ENCODE results near the gene SERPINE2.
A peak's percentile ranks its signal among the peaks of the same experiment; 100 is the strongest.

Gene SERPINE2

GRCh38 chr2:224046752-224047151 lies 7.7 kb upstream of the SERPINE2 start:
- DNase-seq (ENCODE audit: low read depth), result no peak

- DNase-seq (ENCODE audit: low read depth), result no peak
These were observed 3.2 kb upstream of the SERPINE2 start for GRCh38 chr2:224042191-224042696.

GRCh38 chr2:224041554-224041953 lies 2.5 kb upstream of the SERPINE2 start:
- DNase-seq (ENCODE audit: low read depth), result no peak

GRCh38 chr2:224040753-224041152 lies 1.7 kb upstream of the SERPINE2 start:
- no peak for DNase-seq (ENCODE audit: low read depth)

- no peak for DNase-seq (ENCODE audit: low read depth)
These were observed 819 bp upstream of the SERPINE2 start for GRCh38 chr2:224039770-224040440.

GRCh38 chr2:224038830-224039079 lies 331 bp downstream of the SERPINE2 start:
- DNase-seq (ENCODE audit: low read depth), result no peak

- peak; percentile 7 for DNase-seq (ENCODE audit: low read depth)
These were observed 847 bp downstream of the SERPINE2 start for GRCh38 chr2:224038049-224038829.

- DNase-seq (ENCODE audit: low read depth), result no peak
These were observed 2.2 kb downstream of the SERPINE2 start for GRCh38 chr2:224036731-224037361.

- no peak for DNase-seq (ENCODE audit: low read depth)
These were observed 5.1 kb downstream of the SERPINE2 start for GRCh38 chr2:224034017-224034416.

- no peak for DNase-seq (ENCODE audit: low read depth)
These were observed 5.5 kb downstream of the SERPINE2 start for GRCh38 chr2:224033601-224034000.

- DNase-seq (ENCODE audit: low read depth), result no peak
These were observed 6.8 kb downstream of the SERPINE2 start for GRCh38 chr2:224032283-224032682.

GRCh38 chr2:224031358-224031970 lies 7.6 kb downstream of the SERPINE2 start:
- DNase-seq (ENCODE audit: low read depth), result no peak

GRCh38 chr2:224030786-224031185 lies 8.3 kb downstream of the SERPINE2 start:
- no peak for DNase-seq (ENCODE audit: low read depth)

GRCh38 chr2:224029876-224030275 lies 9.2 kb downstream of the SERPINE2 start:
- DNase-seq (ENCODE audit: low read depth), result no peak

- DNase-seq (ENCODE audit: low read depth), result no peak
These were observed 11.2 kb downstream of the SERPINE2 start for GRCh38 chr2:224027931-224028330.

- no peak for DNase-seq (ENCODE audit: low read depth)
These were observed 12.0 kb downstream of the SERPINE2 start for GRCh38 chr2:224027070-224027469.

- DNase-seq (ENCODE audit: low read depth), result peak; percentile 29
These were observed 13.2 kb downstream of the SERPINE2 start for GRCh38 chr2:224025874-224026273.

- DNase-seq (ENCODE audit: low read depth), result no peak
These were observed 14.8 kb downstream of the SERPINE2 start for GRCh38 chr2:224024270-224024669.

GRCh38 chr2:224023188-224023587 lies 15.9 kb downstream of the SERPINE2 start:
- no peak for DNase-seq (ENCODE audit: low read depth)

GRCh38 chr2:224022486-224022885 lies 16.6 kb downstream of the SERPINE2 start:
- DNase-seq (ENCODE audit: low read depth), result no peak

GRCh38 chr2:224020523-224020922 lies 18.6 kb downstream of the SERPINE2 start:
- no peak for DNase-seq (ENCODE audit: low read depth)

GRCh38 chr2:224017957-224018356 lies 21.1 kb downstream of the SERPINE2 start:
- no peak for DNase-seq (ENCODE audit: low read depth)

- no peak for DNase-seq (ENCODE audit: low read depth)
These were observed 22.1 kb downstream of the SERPINE2 start for GRCh38 chr2:224016963-224017362.

Data from stimulated activated CD8-positive, alpha-beta memory T cell treated with anti-CD3 and anti-CD28 coated beads, Interleukin-12 subunit alpha, Interleukin-12 subunit beta, amount 100 ng/mL, for 4 hours (primary cell).